CD4-positive, alpha-beta T cell treated with Interleukin-10 for 1 hour (primary cell): ENCODE measurements around the gene PRSS50.

ENCODE experiments used
- DNase-seq: peaks from one replicate; pipeline ENCODE4 v3.0.0-alpha.2; 2020

PRSS50 gene

DNA sequence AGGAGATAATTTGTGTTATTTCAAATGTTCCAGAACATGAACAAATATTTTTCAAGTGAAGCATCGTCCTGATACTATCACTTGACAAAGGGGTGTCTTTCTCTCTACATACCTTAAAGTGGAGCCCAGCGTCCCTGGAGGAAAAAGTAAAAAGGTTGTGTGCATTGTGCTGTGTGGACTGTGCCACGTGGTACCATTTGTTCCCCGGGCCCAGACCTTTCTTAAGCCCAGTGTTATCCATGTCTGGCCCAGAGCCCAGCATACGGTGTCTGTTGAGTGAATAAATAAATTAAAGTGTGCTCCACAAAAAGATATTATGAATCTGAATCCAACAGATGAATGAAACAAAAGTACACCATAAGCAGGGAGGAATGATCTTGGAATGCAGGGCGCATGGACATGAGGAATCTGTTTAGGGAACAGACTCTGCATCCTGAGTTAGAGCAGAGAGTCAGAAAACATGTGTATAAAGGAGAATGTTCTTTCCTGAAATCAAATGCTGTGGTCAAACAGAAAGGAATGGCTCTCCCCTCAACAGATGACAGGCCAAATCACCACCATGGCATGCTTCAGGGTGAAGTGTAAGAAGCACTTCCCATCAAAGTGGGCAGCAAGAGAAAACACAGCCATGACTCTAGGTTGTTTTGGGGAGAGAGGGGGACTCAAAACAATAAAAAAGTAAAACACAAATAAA, 8.1 kb upstream of the PRSS50 start:
- DNase-seq = no peak

DNA sequence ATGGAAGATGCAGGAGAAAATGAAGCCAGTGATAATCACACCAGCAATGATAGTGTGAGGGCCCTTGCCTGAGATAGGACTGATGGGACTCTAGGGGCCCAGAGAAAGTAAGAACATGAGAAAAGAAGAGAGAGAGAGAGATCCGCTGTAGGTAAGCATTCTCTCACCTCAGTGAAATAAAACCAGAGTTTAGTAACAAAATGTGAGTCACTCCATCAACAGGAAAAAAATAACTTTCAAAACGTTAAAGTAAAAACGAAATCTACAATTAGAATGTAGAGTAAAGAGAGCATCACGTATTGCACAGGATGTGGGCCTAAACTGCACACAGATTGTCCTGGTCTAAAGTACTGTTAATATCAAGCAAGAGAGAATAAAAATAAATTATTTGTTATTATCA, 6.8 kb upstream of the PRSS50 start:
- no peak for DNase-seq

DNA sequence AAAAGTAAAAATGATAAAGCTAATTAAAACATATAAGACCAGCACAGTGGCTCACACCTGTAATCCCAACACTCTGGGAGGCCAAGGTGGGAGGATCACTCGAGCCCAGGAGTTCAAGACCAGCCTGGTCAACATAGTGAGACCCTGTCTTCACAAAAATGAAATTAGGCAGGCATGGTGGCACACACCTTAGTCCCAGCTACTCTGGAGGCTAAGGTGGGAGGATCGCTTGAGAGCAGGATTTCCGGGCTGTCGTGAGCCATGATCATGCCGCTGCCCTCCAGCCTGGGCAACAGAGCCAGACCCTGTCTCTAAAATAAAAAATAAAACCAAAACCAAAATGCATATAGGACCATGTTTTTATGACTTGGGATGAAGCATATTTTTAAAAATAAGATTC, 4.8 kb upstream of the PRSS50 start:
- DNase-seq = no peak

DNA sequence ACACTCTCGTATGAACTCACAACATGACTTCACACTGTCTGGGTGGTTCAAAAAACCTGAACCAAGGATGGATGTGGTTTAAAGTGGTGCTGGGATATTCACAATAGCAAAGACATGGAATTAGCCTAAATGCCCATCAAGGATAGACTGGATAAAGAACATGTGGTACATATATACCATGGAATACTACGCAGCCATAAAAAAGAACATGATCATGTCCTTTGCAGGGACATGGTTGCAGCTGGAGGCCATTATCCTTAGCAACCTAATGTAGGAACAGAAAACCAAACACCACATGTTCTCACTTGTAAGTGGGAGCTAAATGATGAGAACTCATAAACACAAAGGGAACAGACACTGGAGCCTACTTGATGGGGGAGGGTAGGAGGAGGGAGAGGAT, 3.3 kb upstream of the PRSS50 start:
- DNase-seq = no peak

DNA sequence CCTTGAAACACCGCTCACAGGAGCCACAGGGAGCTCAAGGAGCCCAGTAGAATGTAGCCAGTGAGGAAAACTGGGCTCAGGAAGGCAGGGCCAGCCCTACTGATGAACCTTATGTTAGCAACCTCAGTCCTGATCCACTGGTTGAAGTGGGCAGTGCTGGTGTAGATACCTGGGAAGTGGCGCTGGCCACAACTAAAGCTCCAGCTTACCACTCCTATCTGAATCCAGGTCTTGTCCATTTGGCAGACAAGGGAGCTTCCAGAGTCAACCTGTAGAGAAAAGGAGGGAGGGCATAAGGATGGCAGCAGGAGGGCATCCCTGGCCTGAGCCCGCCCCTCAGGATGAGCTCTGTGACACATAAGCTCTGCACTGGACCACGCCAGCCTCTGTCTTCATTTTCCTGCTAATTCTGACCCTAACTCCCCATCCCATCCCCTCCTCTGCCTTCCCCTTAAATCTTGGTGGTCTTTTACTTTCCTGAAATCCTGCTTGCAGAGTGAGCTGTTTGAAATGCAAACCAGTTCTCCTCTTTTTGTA, 2.1 kb upstream of the PRSS50 start:
- DNase-seq = no peak

DNA sequence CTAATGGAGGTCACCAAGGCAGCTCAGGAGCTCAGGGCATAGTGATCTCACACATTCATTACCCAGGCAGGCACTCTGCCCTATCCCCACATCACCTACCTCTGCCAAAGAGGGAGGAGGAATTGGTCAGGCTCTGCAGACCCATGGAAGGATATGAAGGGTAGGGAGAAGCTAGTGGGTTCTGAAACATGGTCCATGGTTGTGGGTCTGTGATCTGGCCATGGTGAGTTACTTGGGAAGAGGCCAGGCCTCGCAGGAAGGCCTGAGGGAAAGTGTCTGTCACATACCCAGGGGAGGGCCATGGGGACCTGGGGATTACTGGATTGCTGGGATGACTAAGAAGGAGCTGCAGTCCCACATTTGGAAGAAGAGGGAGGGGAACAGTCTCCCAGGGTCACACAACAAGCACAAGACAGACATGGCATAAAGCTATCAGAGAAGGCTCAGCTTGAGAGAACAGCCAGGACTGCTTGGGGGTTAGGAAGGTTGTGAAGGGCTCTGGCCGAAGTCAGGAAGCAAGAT, 1.4 kb upstream of the PRSS50 start:
- no peak for DNase-seq

DNA sequence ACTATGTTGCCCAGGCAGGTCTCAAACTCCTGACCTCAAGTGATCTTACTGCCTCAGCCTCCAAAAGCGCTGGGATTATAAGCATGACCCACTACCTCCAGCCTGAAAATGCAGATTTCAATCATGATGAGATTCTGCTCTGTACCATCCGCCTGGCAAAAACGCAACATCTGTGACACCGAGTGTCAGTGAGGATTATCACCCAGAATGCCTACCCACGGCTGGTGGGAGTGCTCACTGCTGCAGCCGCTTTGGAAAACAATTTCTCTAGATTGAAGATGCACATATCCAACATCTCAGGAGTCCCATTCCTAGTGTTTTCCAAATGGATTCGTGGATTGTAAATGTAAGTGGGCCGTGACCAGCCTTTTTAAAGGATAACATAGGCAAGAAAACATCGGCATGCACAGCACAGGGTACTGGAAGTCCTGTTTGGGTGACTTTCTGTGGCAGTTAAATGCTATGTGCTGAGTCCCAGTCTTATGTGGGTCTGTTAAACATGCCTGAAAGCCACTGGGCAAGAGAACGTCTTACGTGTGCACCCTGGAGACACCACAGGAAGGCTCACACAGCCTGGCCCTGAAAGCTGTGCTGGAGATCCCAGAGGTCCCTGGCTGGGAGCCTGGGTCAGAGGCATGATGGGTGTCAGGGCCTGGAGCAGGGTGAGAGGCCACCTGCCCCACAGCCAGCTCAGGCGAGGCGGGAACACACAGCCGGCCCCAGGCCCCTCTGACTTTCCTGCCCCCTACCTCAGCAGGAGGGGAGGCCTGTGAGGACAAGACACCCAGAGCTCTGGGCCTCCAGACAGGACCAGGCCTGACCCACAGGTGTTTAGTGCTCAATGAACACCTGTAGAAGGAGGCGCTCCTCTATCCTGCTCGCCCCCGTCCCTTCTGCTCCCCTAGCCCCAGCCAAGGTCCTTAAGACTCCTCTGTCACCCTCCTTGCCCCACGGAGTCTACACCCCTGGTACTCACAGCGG, 918 bp downstream of the PRSS50 start:
- no peak for DNase-seq

DNA sequence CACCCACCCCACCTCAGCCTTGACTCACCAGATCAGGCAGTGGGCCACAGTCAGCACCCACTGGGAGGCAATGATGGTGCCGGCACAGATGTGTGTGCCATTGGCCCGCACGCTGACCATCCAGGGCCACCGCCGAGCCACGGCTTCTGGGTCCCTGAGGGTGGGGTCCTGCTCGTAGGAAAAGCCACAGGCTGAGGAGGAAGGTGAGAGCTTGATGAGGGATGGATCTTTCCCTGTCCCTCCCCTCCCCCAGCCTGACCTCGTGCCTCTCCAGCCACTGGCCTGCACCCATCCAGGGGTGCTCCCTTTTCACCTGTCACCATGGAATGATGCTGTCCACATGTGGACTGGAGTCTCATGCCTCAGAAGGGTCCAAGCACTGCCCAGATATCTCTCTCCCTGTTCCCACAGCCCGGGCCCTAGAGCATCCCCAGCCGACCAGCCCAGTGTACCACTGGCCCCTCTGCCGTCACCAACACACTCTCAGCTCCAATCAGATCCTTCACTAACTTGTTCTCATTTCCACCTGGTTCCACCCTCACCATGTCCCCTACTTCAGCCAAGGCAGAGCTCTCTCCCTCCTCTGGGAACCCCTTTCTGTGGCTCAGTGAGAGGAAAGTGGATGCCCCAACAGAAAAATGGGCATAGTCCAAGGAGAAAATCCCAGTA, 2.0 kb downstream of the PRSS50 start:
- no peak for DNase-seq

DNA sequence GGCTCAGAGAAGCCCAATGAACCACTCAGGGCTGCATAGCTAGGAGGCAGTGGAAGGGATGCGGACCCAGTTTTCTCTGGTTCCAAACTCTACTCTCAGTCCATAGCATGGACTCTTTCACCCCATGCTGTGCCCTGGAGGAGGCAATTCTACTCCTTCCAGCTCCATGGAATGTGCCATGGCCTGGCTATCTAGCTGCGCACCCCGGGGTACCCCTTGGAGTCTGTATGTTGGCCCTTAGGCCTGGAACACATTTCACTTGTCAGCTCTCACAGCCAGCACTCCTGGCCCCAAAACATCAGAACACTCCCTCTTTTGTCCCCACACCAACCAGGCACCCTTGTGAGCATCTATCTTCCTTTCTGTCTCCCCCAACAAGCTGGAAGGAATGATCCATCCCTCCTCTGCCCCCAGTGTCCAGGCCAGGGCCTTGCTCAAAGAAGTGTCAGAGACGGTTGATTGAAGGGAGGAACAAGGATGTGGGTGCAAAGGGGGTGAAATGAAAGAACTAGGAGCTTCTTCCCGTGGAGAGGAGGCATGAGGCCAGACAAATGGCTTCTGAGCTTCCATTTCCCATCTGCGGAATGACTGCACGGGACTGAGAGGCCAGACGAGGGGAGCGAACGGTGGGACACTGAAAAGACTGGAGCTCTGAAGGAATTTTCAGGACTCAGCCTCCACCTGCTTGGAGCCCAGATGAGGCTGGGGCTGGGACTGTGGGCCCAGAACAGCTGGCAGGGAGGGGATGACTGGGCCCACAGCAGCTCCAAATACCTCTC, 2.8 kb downstream of the PRSS50 start:
- no peak for DNase-seq

DNA sequence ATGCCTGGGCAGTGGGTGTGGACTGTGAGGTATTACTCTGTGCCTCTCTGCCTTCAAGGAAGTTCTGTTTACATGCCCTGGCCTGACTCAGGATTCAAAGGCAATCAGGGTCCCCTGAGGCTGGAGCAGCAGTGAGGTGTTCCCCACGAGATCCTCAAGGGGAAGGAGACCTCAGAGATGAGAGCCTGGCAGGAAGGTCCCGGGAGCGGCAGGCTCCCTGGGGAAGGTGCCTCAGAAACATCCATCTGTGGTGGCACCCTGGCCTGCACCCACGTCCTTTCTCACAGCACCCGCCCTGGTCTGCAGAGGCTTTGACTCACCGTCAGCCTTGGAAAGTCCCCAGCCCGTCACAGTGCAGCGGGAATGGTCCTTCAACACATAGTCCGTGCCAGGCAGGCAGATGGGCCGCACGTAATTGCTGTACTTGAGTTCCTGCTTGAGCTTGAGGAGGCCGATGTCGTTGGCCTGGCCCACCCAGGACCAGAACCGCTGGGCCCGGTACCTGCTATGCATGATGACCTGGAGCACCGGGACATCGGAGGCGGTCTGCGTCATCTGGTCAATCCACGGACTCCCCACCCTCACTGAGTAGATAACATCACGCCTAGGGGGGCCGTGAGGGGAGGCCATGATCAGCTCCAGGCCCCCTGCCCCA, 3.6 kb downstream of the PRSS50 start:
- DNase-seq = no peak

DNA sequence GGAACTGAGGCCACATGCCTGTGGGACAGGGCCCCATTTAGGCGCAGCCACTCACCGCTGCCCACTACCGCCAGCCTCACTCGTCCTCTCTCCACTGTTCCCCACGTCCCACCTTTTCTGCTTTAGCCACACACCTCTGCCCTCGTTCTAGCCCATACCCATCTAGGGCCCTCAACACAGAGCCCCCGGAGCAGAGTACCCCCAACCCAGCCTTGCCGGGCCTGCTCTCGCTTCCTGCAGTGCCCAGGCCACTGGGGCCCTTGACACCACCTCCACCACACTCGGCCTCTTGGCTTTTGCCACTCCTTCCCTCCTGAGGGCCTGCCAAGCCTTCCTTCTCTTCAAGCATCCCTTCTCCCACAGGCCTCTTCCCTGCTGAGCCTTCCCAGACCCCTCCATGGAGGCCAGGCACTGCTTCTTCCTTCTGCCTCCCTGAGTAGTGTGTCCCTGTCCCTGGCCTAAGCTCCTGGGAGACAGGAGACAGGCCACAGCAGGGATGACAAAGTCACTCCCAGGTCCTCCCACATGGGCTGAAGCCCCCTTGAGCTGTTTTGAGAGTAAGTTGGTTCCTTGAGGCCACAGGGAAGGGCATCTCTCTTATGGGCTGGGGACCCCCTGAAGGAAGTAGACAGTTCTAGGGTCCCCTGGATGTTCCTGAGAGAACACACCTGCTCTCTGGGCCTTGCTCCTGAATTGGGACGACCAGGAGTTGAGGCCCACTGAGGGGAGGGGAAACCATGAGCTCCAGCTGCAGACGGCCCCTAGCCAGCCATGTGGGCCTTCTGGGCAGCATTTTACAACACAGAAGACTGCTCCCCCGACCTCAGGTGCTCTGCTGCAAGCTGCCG, 4.4 kb downstream of the PRSS50 start:
- no peak for DNase-seq

DNA sequence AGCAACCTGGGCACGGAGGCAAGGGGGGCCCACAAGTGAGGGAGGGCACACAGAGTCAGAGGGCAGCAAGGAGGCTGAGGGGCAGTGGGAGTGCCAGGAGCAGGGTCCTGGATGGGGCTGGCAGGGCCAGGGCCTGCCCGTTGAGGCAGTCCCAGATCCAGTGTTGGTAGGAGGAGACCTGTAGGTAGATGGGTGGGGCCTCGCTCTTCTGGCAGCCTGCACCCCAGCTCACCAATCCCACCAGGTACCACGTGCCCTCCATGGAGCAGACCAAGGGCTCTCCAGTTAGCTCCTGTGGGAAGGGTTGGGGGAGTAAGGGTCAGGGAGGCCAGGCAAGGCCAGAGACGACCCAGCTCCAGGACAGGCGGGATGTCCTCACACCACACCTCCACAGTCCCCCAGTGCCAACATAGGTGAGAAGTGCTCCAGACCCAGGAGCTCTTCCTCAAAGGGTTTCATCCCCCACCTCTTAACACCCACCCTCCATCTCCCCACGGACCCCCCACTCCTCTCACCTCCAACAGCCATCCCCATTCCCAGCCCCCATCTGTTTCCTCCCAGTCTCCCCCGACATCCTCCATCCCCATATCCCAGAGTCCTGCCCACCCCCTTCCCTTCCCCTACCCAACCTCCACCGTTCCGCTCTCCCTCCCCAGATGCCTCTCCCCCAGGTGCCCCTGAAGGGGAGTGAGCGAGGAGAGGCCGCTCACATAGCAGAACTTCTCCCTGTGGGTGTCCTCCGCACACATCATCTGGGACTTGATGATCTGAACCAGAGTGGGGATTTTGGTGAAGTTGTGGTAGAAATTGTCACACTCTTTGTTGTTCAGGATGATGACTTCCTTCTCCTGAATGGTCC, 5.2 kb downstream of the PRSS50 start:
- no peak for DNase-seq

DNA sequence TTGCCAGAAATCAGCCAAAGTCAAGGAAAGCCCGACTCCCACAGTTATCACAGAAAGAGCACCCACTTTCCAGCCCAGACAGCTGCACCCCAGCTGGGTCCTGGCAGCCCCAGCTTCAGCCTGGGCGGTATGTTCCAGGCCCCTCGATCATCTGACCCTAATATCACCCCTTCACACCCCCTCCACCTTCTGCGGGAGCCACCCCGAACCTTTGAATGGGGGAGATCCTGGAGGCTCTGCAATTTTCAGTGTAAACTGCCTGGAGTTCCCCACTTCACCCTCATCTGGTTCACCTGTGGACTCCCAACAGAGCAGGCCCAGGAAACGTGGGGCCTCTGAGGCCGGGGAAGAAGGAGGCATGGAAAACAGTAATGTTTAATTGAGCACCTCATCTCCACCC, 5.9 kb downstream of the PRSS50 start:
- no peak for DNase-seq

DNA sequence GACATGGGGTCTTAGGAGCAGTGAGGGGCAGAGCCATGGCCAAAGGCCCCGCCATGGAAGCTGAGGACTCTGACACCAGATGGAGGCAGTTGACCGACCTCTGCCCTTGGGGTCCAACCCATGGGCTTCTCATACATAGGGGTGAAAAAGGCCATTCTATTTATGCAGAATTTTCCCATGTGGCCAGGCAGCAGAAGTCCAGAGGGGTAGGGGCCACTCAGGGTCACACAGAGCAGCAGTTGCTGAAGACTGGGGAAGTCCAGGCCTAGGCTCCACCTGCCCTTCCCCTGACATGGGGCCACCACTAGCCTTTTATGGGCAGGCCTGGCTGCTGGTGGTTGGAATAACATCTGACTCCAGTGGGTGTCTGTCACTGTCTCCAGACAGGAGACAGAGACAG, 6.4 kb downstream of the PRSS50 start:
- no peak for DNase-seq

DNA sequence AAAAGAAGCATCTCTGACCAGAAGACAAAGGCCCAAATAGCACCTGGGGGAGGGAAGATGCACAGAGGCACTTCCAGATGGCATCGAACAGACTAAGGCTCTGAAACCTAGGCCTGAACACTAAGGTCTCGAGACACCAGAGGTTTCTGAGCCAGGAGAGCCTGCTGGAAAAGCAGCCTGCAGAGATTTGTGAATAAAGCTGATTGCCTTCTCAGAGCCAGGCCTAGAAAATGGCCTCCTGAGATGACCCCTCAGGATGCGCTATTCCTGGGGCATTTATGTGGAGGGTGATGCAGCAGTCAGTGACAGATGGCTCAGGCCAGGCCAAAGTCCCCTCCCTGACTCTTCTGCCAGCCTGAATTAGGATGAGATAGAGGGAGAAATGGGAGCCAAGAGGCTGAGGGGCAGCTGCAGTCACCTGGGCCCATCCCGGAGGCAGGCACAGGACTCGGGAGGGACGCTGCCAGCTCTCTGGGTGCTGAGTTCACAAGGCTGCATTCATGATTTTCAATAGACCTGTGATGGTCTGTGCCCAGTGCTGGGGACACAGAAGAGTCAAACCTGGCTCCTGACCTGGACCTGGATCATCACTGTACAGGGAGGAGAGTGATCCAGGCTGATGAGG, 6.9 kb downstream of the PRSS50 start:
- DNase-seq = no peak

DNA sequence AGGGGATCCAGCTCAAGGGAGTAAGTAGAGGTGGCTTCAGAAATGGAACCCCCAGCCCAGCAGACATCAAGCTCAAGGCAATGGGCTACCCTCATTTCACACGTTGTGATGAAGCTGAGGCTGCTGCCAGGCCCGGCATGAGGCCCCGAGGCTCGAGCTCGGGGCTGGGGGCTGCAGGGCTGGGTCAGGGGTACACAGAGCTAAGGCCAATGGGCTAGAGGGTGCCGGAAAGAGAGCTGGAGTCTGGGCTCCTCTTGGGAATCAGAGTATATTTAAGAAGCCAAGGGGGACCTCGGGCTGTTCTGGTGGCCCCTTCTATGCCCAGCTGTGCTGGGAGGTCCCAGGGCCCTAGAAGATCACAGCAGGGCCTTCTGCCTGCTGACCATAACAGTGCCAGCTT, 7.4 kb downstream of the PRSS50 start:
- DNase-seq = no peak

DNA sequence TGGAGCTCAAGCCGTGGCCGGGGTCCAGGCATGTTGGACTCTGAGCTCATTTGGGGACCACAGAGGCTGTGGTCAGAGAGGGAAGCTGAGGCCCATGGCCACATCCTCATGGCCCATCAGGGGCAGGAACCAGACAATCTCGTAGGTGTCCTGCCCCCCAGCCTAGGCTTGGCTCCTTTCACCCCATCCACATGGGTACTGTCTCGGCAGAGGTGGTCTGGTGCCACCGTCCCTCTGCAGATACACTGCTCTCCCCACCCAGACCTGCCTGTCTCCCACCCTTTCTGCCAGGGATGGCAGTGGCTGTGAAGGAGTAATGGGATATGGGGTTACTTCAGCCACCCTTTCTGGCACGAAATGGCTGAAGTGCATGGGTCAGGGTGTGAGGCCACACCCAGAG, 7.9 kb downstream of the PRSS50 start:
- DNase-seq = no peak

DNA sequence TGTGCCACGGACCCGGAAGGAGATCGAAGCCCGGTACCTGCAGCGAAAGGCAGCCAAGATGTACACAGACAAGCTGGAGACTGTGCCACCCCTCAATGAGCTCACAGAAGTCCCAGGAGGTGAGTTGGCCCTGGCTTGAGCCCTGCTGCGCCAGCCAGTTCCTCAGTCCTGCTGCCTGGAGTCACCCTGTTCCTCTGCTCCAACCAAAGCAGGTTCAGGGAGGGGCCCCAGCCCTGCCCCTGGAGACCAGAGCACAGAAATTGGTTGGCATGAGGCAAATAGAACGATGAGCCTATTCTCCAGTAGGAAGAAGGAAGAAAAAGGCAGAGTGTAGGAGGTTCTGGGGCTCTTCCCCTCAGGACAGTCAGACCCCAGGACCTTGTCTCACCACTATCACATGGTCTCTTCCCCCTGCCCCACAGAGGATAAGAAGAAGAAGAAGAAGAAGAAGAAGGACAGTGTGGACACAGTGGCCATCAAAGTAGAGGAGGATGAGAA, 8.5 kb downstream of the PRSS50 start:
- no peak for DNase-seq
